C4-2B (cell line): ENCODE measurements around the gene LRP1-AS.

Source experiments
- ZFX ChIP-seq: fragments of 450-650 bp; IDR thresholded peaks from 2 replicates; pipeline ENCODE4 v1.6.1; 2017
- TF ChIP-seq, protein P1 (sequence below): fragments of 450-650 bp; conservative IDR thresholded peaks from 2 replicates; pipeline ENCODE4 v1.5.1; 2017; ENCODE audit warnings: mild to moderate bottlenecking

DNA sequence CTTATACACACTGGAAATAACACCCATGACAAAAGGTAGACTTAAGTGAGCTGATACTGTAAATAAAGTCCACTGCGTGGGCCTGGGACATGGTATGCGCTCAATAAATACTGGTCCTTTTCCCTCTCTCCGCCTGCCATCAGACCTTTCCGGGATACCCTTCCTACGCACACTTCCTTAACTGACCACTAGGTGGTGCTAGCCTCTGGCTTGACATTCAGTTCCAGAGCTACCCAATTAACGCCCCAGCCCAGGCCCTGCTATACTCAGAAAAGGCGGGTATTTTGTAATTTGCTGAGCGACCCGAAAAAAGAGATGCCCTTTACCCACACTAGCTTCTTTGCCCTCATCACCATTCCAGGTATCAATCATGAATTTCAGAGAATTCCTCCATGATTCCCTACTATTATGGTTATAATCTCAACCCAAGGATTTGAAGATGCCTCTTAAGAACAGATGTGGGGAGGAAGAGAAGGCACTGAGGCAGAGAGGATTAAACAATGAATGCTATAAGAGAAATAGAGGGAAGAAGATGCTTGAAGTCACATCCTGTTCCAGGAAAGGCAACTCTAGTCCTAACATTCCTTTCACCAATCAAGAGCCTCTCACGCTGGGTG is 23.1 kb downstream of the LRP1-AS start:
- TF ChIP-seq, protein P1, sequence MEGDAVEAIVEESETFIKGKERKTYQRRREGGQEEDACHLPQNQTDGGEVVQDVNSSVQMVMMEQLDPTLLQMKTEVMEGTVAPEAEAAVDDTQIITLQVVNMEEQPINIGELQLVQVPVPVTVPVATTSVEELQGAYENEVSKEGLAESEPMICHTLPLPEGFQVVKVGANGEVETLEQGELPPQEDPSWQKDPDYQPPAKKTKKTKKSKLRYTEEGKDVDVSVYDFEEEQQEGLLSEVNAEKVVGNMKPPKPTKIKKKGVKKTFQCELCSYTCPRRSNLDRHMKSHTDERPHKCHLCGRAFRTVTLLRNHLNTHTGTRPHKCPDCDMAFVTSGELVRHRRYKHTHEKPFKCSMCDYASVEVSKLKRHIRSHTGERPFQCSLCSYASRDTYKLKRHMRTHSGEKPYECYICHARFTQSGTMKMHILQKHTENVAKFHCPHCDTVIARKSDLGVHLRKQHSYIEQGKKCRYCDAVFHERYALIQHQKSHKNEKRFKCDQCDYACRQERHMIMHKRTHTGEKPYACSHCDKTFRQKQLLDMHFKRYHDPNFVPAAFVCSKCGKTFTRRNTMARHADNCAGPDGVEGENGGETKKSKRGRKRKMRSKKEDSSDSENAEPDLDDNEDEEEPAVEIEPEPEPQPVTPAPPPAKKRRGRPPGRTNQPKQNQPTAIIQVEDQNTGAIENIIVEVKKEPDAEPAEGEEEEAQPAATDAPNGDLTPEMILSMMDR: peak; percentile 98
- no peak for TF ChIP-seq ZFX
